Activated CD4-positive, alpha-beta T cell treated with anti-CD3 and anti-CD28 coated beads, Interleukin-10, Interleukin-2, amounts not matched to agents 100 ng/mL and 50 ng/mL, durations not matched to agents 16 hours and 8 hours (primary cell): Measurements from ENCODE around the gene S100A13.
A peak's percentile ranks its signal among the peaks of the same experiment; 100 is the strongest.
"Not testable (repeated sequence)": the region's sequence is repeated elsewhere in the genome, so short reads cannot be mapped to it uniquely, and the experiment has no call there.

Experiments used
- DNase-seq: peaks from one replicate; pipeline ENCODE4 v3.0.0-alpha.2; 2020

S100A13 gene

DNA sequence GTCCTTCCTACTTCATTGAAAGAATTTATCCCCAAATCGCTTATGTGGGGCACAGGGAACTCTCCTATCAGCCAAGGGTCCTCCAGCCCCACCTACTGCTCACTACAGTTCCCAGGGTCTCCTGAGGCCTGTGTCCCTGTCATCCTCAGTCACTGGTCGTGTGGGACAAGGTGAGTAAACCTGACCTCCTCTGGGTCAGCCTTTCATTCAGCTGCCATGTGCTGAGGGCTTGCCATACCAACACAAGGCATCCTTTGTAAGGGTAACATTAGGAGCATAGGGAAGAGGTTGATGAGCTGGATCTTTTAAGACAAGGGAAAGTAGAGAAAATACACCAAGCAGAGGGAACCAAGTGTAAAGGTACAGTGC is 20.0 kb upstream of the S100A13 start:
- DNase-seq: no peak

DNA sequence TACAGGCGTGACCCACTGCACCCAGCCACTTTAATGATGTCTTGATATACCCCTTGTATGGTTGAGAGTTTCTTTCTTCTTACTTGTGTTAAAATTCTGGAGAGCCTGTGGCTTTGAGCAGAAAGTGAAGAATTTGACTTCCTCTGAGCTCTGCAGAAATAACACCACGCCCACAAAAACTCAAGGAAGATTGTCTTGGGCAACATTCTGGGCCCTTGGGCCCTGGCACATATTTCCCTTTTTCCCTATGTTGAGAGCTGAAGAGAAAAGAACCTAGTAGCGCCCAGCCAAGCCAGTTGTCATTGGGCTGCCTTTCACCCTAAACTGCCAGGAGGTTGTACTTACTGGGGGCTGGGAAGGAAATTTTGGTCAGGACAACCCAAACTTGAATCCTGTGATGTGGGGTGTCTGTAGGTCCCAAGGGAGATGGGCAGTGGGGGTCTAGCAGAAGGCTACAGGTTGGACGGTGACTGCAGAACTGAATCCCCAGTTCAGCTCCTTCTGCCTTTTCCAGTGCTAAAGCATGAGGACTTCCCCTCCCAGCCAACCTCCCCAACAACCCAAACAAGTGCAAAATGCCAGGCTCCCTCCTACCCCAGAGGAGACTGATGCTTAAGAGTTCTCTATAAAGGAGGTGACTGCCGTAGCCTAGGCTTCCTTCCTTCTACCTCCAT is 19.5 kb upstream of the S100A13 start:
- DNase-seq: no peak

DNA sequence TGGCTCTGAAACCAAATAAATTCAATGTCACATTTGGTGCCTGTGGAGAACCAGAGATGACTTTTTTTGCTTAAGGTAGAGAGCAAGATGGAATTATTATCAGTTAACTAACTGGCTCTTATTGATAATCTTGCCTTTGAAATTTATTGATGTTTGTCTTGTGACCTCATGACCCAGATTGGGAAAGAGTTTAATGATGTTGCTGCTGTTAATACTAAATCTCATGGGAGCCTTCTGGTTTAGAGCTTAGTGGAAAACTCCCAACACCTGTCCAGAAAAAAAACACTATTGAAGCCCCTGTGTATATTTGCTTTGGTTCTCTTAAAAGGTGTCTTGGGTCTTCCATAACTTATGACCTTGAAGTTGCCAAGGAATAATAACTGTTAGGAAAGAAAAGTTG is 16.5 kb upstream of the S100A13 start:
- no peak for DNase-seq

DNA sequence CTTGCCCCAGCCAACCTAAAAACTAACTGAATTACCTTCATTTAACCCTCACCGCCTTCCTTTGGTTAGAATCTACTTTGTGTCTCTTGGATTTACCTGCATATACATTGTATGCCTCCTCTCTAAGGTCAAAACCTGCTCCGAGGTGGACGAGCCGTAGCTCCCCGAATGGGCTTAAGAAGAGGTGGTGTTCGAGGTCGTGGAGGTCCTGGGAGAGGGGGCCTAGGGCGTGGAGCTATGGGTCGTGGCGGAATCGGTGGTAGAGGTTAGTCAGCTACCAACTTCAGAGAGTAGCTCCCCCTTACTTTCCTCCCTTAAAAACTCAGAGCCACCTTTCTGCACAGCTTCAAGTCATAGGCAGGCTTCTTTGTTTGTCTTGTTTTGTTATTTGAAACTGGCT is 15.8 kb upstream of the S100A13 start:
- DNase-seq: no peak

DNA sequence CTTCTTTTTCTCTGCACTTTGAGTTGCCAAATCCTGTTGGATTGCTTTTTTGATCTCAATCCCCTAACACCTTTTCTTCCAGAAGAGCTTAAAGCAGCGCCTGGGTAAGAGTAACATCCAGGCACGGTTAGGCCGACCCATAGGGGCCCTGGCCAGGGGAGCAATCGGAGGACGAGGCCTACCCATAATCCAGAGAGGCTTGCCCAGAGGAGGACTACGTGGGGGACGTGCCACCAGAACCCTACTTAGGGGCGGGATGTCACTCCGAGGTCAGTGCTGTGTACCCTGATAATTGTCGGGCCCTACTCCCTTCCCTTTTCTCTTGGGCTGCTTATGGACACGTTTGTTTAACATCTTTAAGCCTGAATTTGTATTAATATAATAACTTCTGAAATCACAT is 14.9 kb upstream of the S100A13 start:
- DNase-seq: no peak

DNA sequence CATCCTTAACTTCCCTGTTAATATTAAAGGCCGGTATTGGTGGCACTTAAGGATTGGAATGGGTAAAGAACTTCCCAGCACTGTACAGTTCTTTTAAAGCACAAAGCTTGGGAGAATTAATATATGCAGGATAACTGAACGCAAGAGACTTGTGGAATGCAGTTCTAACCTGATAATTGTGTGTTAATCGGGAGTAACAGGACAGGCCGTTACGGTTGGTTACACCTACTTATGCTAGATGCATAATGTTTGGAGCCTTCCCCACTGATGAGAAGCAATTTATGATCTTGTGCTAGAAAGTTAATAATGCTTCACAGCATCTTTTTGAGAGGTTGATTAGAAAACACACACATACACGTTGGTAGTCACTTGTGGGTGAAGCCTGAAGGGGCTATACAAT is 13.6 kb upstream of the S100A13 start:
- DNase-seq: no peak

DNA sequence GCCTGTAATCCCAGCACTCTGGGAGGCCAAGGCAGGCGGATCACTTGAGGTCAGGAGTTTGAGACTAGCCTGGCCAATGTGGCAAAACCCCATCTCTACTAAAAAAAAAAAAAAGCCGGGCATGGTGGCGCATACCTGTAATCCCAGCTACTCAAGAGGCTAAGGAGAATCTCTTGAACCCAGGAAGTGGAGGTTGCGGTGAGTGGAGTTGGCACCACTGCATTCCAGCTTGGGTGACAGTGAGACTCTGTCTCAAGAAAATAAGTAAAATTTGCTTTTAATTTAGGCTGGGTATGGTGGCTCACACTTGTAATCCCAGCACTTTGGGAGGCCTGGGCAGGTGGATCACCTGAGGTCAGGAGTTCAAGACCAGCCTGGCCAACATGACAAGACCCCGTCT is 12.9 kb upstream of the S100A13 start:
- not testable (repeated sequence) for DNase-seq

DNA sequence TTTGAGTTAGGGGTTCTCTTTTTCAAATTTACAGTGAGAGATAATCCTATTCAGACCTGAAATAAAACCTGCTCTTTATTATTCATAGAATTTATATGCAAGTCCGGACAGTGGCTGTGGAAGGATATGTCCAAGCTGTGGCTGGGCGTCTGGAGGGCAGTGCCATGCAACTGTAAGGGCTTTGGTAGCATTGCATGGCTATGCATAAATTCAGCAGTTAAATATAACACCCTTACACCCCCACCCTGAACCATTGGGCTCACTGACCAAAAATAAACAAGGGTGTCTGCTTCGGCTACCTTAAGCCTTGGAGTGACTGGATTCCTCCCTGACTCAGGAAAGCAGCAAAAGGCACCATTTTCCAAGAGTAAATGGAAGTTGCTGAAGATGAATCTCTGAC is 12.0 kb upstream of the S100A13 start:
- DNase-seq: no peak

DNA sequence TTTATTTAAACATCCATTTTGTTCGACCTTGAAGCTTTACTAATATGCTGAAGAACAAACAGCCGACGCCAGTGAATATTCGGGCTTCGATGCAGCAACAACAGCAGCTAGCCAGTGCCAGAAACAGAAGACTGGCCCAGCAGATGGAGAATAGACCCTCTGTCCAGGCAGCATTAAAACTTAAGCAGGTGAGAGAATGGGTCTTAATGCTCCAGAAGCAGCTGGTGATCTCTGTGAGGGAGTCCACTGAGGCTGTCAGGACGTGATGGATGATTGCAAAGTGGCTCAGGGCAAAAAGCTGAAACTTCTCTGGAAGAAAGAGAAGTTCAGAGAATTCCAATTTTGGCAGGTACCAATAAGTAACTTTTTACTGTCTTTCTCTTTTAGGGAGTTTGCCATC is 11.0 kb upstream of the S100A13 start:
- no peak for DNase-seq

DNA sequence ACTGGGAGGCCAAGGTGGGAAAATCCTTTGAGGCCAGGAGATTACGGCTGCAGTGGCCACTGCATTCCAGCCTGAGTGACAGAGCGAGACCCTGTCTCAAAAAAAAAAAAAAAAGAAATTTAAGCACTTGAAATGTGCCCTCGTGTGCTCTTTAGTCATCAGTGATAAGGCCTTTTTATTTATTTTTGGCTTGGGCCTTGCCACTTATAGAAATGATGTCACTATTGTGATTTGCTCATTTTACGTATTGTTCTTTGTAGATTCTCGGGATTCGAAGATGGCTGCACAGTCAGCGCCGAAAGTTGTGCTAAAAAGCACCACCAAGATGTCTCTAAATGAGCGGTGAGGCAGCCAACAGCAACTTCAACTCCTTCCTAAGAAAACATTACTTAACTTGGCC is 9.0 kb upstream of the S100A13 start:
- DNase-seq: no peak

DNA sequence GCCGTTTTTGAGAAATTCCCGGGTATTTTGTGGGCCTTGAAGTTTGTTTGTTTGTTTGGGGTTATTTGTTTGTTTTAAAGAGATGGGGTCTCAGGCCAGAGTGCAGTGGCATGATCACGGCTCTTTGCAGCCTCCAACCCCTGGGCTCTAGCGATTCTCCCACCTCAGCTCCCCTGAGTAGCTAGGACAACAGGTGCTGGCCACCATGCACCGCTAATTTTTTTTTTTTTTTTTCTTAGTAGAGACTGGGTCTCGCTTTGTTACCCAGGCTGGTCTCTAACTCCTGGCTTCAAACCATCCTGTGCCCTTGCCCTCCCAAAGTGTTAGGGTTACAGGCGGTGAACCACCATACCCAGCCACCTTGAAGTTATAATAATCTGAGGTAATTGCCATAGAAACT is 8.6 kb upstream of the S100A13 start:
- DNase-seq: no peak

DNA sequence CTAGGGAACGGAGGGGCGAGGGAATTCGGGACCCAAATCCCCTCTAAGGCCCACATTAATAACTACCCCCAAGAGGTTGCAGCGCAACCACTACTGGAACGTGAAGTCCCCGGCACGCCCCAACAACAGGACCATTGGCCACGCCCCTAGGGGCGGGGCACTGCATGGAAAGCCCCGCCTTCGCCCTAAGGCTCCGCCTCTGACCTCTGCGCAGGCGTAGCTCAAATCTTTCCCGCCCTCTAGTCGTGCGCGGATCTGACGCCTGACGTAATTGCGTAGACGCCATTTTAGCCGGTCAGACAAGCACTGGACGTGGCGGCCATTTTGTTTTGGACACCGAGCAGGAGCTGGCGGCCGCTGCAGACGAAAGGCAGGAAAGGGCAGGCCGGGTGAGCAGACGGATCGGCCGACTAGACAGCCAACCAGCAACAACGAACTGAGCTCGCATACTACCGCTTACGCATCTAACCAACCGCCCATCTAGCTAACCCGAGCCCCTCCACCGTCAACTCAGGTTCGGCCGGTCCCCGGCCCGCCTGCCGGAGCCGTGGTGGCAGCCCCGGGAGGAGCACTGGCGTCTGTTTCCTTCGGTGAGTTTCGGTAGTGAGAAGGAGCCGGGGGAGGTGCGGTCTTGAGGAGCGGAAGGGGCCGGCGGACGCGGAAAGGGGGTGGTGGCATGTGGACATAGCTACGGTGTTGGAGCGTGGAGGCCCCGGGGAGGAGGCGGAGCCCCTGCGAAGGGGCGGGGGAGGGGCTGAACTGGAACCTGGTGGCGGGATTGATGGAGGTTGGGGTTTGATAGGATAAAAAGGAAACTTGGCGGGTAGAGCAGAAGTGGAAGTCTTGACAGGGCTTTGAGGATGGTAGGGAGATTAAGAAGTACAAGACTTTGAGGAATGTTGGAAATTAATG is 6.7 kb upstream of the S100A13 start, which contains the start of gene CHTOP:
TSS of gene CHTOP (plus strand) at position 313 of the 912 bp plus-strand sequence. CDS start 2,523 bp downstream, outside the sequence.
- peak; percentile 99 for DNase-seq

DNA sequence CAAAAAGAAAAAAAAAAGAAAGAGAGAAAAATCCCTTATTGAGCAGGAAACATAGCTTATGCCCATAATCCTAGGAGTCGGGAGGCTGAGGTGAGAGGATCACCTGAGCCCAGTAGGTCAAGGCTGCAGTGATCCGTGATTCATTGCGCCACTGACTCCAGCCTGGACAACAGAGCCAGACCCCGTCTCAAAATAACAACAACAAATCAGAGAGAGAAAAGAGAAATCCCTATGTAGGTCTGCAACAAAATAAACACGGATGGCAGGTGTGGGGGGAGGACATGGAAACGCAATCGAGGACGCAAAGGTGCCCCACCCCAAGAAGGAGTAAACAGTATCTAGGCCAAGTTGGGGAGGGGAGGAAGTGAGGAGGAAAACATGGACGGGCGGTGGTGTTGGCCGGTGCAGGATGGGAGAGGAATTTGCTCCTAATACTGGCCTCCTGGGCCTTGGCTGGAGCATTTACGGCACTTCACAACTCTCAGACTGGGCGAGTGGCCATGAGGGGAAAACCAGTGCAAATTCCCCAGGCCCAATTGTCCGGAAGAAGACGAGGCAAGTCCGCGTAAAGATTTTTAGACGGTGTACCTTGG is 6.0 kb upstream of the S100A13 start:
- DNase-seq: no peak

DNA sequence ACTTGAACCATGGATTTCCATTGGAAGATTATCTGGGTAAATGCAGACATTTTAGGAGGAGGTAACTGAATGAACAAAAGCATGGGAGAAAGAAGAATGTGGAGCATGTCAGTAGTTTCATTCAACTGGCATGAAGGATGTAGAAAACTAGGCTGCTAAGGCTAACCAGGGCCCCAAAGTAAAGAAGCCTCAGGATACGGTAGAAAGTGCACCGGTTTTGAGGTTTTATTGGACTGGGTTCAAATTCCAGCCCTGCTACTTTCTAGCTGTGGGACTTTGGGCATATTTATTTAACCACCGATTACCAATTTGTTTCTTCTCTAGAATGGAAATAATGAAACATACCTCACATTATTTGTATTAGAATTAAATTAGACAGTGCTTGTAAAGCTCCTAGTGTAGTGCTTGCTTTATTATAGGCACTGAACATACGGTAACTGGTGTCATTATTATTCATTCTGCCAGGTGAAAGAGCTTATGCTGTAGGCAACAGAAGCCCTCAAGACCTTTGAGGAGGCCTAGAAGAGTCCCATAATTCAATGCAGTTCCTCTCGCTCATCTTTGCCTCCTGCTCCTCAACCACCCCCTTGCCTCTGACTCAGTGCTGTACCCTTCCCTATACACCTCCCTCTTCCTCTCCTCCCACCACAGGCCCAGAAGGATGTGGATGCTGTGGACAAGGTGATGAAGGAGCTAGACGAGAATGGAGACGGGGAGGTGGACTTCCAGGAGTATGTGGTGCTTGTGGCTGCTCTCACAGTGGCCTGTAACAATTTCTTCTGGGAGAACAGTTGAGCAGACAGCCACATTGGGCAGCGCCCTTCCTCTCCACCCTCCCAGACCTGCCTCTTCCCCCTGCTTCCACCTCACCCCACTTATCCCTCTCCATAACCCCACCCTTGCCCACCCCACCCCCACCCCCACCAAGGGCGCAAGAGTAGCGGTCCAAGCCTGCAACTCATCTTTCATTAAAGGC is 4.0 kb upstream of the S100A13 start:
- DNase-seq: peak; percentile 21

DNA sequence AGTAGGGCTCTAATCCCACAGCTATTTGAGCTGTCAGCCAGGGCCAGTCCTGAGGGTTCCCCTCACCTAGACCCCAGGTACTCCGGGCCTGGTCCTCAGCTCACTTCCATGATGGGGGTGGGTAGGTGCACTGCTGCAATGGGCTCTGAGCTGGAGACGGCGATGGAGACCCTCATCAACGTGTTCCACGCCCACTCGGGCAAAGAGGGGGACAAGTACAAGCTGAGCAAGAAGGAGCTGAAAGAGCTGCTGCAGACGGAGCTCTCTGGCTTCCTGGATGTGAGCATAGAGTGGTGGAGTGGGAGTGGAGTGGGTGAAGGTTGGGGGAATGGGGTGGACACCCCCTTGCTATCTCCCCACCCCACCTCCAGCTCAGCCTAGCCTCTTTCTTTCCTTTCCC is 3.1 kb upstream of the S100A13 start:
- no peak for DNase-seq

DNA sequence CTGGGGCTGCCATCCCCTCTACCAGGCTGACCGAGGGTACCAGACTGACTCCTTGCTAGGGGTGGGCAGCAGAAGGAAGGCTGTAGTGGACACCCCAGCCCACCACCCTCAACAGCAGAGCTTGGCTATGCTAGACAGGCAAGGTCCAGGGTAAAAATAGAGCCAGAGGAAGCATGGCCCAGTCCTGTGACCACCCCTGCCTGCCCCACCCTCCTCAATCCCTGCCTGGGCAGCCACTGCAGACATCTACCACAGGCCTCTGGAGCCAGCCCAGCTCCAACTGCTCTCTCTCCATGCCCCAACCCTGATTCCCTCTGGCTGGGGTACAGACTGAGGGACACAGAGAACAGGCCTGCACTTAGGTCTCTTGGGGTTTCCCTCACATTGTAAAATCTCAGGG is 2.7 kb upstream of the S100A13 start:
- no peak for DNase-seq

DNA sequence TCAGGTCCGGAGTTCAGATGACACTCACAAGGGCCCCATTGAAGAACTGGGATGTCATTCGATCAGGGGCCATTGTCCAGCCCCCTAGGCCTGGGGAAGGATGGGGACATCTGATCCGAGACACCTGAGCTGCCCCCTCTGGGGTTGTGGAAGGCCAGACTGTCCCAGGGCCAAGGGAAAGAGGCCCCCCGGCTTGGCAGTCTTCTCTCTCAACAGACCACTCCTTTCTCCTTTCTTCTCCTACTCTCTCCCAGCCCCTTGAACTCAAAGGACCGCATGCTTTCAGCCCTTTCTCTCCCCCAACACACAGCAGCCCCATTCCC is 2.0 kb upstream of the S100A13 start:
- no peak for DNase-seq

DNA sequence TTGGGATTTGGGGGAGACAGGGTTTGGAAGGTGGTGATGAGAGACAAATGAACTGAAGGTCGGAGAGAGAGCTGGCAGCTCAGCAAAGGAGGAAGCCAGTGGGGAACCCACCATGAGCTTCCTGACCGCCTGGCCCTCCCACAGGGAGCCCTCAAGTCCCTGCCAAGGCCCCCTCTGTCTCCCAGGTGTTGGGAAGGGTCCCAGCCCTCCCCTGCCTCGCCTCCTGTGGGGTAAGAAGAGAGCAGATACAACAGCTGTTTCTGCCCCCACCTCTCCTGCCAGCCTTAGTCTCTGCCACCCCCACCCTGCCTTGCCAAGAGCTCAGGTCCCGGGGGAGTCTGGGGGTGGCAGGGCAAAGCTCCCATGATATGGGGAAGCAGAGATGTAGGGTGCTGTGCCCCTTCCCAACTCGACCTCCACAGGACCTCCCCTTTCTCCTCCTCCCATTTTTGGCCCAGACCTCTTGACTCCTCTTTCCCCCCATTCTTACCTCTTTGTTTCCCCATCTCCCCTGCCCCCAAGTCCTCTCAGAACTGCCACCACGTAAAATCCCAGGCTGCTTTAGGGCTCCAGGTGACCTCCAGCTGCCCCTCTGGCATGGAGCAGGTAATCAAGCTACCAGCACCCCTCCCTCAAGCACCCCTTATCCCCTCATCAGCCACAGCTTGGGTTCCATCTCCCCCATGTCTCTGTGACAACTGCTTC is 1.5 kb upstream of the S100A13 start:
- no peak for DNase-seq

DNA sequence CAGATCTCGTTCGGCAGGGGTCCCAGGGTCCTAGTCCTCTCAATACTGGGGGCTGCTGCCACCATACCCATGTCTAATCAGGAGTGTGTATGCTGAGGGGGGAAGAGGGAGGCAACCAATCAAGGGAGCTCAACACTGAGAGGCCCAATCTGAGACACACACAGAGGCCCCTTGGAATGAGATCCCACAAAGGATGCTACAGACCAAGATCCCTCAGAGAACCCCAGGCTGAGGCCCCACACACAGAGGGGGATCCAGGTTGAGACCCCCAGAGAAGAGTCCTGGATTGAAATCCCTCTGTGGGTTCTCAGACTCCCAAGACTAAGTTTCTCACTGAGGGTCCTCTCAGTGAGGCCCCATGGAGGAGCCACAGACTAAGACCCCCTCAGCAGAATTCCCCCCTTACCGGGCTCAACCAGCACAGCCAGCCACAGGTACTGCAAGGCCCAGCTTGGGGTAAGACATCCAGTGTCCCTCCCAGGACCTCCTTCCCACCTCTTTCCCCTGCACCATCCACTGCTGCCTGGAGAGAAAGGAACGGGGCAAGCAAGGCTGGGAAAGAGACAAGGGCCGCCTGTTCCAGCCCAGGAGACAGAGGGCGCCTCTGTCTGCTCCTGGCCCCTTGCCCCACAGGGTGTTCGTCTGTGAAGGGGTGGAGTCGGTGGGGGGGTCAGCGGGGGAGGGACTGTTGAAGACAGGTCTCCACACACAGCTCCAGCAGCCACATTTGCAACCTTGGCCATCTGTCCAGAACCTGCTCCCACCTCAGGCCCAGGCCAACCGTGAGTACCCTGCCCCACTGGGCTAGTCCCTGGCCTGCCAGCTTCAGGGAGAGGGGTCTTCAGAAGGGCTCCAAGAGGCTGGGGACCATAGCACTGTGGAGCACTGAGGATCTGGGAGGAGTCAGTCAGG is 666 bp upstream of the S100A13 start, which contains the start of gene S100A1:
TSS of gene S100A1 (plus strand) at position 720 of the 912 bp plus-strand sequence. CDS start 2,088 bp downstream, outside the sequence.
- no peak for DNase-seq

DNA sequence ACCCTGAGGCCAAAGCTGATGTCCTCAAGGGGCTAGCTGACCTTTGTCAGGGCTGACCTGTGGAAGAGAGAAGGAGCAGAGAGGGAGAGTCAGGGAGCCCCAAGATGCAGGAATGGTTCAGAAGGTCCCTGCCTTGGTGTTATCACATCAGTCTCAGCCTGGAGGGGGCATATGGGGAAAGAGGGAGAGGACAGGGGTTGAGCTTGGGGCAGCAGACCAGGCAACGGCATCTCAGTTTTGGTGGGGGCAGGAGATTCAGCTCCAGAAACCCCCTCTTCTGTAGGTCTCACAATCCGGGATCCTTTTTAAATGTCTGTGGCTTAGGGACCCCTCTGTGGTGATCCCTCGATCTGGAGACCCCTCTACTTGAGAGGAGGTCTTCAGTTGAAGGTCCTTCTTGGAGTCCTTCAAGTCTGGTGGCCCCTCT is 815 bp downstream of the S100A13 start:
- no peak for DNase-seq
